GM19351 (cell line): ENCODE measurements around the gene PIEZO1.

Source experiments
- ATAC-seq: cut with Tn5 transposase; IDR thresholded peaks from one replicate; pipeline ENCODE4 v1.9.1; 2021; ENCODE audit warnings: mild to moderate bottlenecking, moderate library complexity; ENCODE audit not compliant: unreplicated experiment

The PIEZO1 gene

DNA sequence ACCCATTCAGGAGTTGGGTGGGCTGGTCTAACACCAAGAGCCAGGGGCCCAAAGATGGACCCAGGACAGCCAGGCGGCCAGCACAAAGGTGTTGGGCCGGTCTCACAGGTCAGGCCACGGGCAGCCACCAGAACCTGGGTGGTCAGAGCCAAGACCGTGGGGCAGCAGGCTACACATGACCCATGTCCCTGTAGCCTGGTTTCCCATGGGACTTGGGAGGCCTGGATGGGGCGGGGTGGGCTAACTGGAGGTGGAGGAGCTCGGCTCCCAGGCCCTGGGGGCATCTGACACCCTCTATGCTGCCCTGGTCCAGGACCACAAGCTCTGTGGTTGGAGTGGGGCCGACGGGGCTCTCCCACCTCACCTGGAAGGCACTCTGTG lies 61.5 kb downstream of the PIEZO1 start:
- ATAC-seq, result no peak

DNA sequence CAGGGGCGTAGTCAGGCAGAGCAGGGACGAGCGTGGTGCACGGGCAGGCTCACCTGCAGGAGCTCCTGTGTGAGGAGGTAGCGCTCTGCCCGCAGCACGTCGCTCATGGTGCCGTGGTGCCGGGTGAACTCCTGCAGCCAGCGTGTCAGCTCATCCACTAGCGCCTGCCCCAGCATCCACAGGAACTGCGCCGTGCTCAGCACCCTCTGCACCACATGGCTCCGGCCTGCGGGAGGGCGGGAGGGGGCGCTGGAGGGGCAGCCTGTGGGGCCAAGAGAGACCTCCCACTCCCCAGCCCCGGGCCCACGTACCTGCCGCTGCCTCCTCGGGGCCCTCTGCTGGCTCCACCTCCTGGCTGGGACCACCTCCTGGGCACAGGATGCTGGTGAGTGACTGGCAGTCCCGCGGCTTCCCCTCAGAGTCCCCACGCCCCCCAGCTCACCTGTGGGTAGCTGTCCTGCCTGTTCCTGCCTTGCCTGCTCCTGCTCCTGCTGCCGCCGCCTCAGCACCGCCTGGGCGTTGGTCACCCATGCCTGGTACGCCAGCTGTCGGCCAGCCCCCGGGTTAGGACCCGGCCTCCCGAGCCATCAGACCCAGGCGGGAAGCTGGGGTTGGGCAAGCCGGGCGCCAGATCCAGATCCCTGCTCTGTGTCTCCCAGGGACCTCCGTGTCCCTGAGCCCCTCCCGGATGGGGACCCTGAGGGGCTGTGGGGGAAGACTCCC lies 62.1 kb downstream of the PIEZO1 start:
- ATAC-seq, result no peak

GRCh38 chr16:88721815-88722755 lies 62.9 kb downstream of the PIEZO1 start:
- ATAC-seq, result no peak

DNA sequence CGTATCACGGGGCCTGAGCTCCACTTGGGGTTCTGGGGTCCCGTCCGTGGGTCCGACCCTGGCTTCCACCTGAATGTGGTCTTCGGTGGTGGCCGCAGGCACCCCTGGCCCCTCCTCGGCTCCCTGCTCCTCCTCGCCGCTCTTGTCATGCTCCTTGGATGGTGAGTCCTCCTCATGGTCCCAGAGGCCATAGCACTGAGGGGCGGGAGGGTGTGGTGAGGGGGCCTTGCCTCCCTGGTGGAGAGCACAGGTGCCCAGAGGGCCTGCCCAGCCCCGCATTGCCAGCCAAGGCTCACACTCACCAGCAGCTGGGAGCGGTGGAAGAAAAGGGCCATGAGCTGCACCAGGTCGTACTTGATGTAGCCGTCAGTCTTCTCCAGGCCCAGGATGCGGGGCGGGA lies 63.8 kb downstream of the PIEZO1 start:
- ATAC-seq, result no peak

DNA sequence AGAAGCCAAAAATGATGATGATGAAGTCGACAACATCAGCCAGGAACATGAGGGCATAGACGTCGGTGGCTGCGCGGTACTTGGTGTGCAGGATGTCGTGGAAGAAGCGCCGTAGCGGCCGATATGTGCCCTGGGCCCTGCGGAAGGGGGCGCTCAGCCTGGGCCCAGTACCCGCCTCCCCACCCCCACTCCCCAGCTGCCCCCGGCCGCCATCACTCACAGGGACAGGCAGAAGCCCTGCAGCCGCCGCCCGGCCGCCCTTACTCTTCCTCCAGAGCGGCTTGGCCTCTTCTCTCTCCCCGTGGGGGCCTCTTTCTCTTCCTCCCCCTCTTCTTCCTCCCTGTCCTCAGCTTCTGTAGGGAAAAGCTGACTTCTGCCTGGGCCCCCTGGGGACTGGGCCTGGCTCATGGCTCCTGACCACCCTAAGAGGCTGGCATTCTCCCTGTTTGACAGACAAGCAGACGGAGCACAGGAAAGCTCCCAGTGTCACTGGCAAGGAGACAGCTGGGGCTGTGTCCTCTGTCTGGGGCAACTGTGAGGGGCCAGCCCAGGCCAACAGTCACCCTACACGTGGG lies 64.5 kb downstream of the PIEZO1 start:
- no peak for ATAC-seq

GRCh38 chr16:88719933-88720296 lies 65.1 kb downstream of the PIEZO1 start:
- no peak for ATAC-seq

- no peak for ATAC-seq
These were observed 65.6 kb downstream of the PIEZO1 start for GRCh38 chr16:88719267-88719932.

GRCh38 chr16:88718178-88718577 lies 66.8 kb downstream of the PIEZO1 start:
- ATAC-seq, result no peak

- ATAC-seq, result no peak
These were observed 68.4 kb downstream of the PIEZO1 start for GRCh38 chr16:88716601-88717001.

- no peak for ATAC-seq
These were observed 68.8 kb downstream of the PIEZO1 start for GRCh38 chr16:88716201-88716600.

DNA sequence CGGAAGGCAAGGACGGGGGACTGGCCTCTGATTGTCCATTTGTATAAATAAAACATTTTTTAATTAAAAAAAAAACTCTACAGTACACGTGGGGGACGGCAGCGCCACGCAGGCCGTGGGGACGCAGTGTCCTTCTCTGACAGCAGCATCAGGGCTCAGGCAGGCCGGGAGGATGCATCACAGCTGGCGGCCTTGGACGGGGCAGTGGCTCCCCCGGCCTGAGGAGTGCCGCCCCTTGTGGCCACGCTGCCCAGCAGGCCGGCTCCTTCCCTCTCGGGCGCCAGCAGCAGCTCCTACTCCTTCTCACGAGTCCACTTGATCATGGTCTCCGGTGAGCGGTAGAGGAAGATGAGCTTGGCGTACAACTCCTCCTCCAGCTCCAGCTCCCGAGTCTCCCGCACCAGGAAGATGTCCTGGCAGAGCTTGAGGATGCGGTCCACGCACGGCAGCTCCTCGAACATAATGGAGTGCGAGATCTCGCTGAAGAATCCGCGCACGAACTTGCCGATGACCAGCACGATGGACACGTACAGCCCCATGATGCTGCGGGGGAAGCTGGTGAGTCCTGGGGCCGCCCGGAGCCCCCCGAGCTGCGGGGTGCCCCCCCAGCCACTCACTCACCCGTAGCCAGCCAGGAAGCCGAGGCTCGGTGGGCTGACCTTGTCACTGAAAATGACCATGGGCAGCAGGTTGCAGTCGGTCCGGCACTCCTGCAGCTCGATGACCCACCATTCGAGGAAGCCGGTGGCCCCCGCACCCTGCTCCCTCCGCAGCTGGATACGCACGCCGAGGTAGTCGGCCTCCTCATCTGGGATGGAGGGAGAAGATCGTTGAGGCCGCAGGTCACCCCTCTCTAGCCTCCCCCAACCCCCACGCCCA lies 69.5 kb downstream of the PIEZO1 start:
- ATAC-seq, result no peak

- no peak for ATAC-seq
These were observed 70.4 kb downstream of the PIEZO1 start for GRCh38 chr16:88714420-88715302.

DNA sequence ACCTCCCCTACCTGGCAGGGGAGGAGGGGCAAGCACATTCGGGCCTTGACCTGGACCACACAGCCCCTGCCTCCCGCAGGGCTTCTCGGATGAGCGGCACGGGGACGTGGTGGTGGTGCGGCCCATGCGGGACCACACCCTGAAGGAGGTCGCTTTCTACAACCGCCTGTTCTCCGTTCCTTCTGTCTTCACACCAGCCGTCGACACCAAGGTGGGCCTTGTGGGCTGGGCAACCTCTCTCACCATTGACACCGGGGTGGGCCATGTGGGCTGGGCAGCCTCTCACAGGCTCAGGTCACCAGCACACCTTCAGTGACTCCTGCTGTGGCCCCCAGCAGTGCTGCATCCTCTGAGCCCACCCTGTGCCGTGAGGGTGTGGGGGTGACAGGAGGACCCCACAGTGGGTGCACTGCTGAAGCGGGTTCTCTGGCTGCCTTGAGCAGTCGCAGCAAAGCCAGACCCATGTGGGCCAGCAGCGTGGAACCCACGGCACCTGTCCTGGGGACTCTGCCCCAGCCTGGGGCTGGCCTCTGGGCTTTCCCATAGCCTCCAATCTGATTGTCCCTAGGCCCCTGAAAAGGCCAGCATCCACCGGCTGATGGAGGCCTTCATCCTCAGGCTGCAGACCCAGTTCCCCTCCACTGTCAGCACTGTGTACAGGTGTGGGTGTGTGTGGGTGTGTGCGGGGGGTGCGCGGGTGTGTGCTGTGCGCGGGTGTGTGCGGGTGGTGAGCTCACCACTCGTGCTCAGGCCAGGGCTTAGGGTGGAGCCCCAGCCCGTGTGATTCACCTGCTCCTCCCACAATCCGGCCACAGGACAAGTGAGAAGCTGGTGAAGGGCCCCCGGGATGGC lies 71.2 kb downstream of the PIEZO1 start:
- ATAC-seq, result no peak

GRCh38 chr16:88713054-88713453 lies 72.0 kb downstream of the PIEZO1 start:
- ATAC-seq, result no peak

DNA sequence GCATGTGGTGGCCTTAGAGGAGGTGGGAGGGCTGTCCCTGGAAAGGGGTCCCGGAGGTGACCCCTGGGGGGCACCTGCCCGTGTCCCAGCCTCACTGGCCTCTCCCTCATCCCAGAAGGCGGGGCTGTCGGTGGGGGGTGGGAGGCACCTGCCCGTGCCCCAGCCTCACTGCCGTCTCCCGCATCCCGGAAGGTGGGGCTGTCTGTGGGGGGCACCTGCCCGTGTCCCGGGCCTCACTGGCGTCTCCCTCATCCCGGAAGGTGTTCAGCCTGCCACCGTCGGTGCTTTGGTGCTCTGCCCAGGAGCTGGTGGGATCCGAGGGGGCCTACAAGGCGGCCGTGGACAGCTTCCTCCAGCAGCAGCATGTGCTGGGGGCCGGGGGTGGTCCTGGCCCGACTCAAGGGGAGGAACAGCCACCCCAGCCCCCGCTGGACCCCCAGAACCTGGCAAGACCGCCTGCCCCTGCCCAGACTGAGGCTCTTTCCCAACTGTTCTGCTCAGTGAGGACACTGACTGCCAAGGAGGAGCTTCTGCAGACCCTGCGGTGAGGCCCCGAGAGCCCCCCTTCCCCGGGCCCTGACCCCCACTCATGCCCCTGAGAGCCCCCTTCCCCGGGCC lies 72.5 kb downstream of the PIEZO1 start:
- ATAC-seq, result no peak

DNA sequence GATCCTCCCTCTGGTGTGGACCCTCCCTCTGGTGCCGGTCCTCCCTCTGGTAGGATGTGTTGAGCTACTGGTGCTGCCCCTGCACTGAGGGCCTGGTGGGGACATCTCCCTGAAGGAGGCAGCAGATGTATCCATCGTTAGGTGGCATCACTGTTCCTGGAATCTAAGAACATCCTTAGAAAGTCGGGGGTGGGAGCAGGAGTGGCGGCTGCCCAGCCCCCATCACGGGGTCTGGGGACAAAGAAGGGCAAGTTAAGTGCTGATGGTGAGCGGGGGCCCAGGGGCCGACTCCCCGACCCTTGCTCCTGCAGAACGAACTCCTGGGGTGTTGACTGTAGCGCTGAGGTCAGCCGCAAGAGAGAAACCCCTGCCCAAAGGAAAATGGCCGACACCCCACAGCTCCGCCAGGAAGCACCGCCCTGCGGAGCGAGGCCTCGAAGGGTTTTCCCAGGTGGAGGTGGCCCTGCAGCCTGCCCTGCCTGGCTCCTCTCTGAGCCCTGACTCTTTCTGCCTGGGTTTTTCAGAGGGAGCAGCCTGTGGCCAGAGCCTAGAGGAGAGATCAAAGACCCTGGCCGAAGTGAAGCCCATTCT lies 73.2 kb downstream of the PIEZO1 start:
- no peak for ATAC-seq

- ATAC-seq, result no peak
These were observed 74.5 kb downstream of the PIEZO1 start for GRCh38 chr16:88710556-88710955.
